GM13977 (cell line): Measurements from ENCODE around the gene PIM3.

ENCODE experiments used
- DNase-seq: peaks from one replicate; pipeline ENCODE4 v3.0.0; 2012; ENCODE audit warnings: low spot score
- CTCF ChIP-seq: IDR thresholded peaks from 2 replicates; pipeline ENCODE4 v1.5.1; 2012; ENCODE audit warnings: mild to moderate bottlenecking, control low read depth; ENCODE audit not compliant: insufficient read depth; ENCODE audit errors: extremely low read depth, missing control alignments
- in situ Hi-C: fragments of 300-500 bp; cut with MboI; formaldehyde crosslinking; loops from one replicate; pipeline ENCODE4 v1.12.0; 2022; ENCODE audit warnings: low sequenced_read_pairs, low pct_unique_long_range_greater_than_20kb, mixed read lengths, inconsistent platforms; ENCODE audit not compliant: unreplicated experiment

Gene PIM3

GRCh38 chr22:49927483-49928184 lies 32.9 kb upstream of the PIM3 start:
- in situ Hi-C loops = loop anchor here (25.0 kb wide), 1 partner anchor 110 kb away; no protein-coding TSS in a partner anchor
- no peak for TF ChIP-seq CTCF
- no peak for DNase-seq

- TF ChIP-seq CTCF = no peak
- no peak for DNase-seq
- in situ Hi-C loops = loop anchor here (25.0 kb wide), 1 partner anchor 109 kb away; no protein-coding TSS in a partner anchor
Measured at GRCh38 chr22:49928185-49928495, 32.4 kb upstream of the PIM3 start.

GRCh38 chr22:49928555-49929210 lies 31.9 kb upstream of the PIM3 start:
- no peak for DNase-seq
- TF ChIP-seq CTCF = no peak
- in situ Hi-C loops = loop anchor here (25.0 kb wide), 1 partner anchor 109 kb away; no protein-coding TSS in a partner anchor

- DNase-seq = peak; percentile 90
- in situ Hi-C loops = loop anchor here (25.0 kb wide), 1 partner anchor 108 kb away; no protein-coding TSS in a partner anchor
- TF ChIP-seq CTCF = peak; percentile 95
Measured at GRCh38 chr22:49929211-49929979, 31.2 kb upstream of the PIM3 start.

GRCh38 chr22:49929994-49930575 lies 30.5 kb upstream of the PIM3 start:
- in situ Hi-C loops = loop anchor here (25.0 kb wide), 1 partner anchor 107 kb away; no protein-coding TSS in a partner anchor
- no peak for DNase-seq
- TF ChIP-seq CTCF = no peak

GRCh38 chr22:49930596-49931412 lies 29.8 kb upstream of the PIM3 start:
- DNase-seq = peak; percentile 79
- in situ Hi-C loops = loop anchor here (25.0 kb wide), 1 partner anchor 106 kb away; no protein-coding TSS in a partner anchor
- peak; percentile 81 for TF ChIP-seq CTCF
